WERI-Rb-1 (cell line): ENCODE results near the gene NCS1.

ENCODE experiments used
- DNase-seq: peaks from one replicate; pipeline ENCODE4 v3.0.0-alpha.2; 2020
- H3K27ac ChIP-seq: fragments of 250-450 bp; sonication (Bioruptor Pico); 2 replicates; pipeline ENCODE4 v1.5.1; 2020; ENCODE audit warnings: mild to moderate bottlenecking, moderate library complexity
- H3K27me3 ChIP-seq: fragments of 250-450 bp; sonication (Bioruptor Pico); 2 replicates; pipeline ENCODE4 v1.5.1; 2021; ENCODE audit warnings: mild to moderate bottlenecking, low read depth, moderate library complexity; ENCODE audit not compliant: insufficient read depth, severe bottlenecking
- H3K36me3 ChIP-seq: fragments of 250-450 bp; sonication (Bioruptor Pico); 2 replicates; pipeline ENCODE4 v1.5.1; 2020; ENCODE audit warnings: mild to moderate bottlenecking, moderate library complexity
- H3K4me3 ChIP-seq: 2 replicates; pipeline ENCODE4 v1.5.1; 2011; ENCODE audit warnings: low read depth, mild to moderate bottlenecking, control low read depth, low read length
- H3K9me3 ChIP-seq: fragments of 250-450 bp; sonication (Bioruptor Pico); 2 replicates; pipeline ENCODE4 v1.5.1; 2021; ENCODE audit warnings: mild to moderate bottlenecking, moderate library complexity; ENCODE audit not compliant: severe bottlenecking
- CTCF ChIP-seq: IDR thresholded peaks from 2 replicates; pipeline ENCODE4 v1.5.1; 2011; ENCODE audit warnings: low read depth, mild to moderate bottlenecking, control low read depth, inconsistent platforms, low read length

NCS1 gene

GRCh38 chr9:130187523-130187846, 15.3 kb downstream of the NCS1 start:
- no peak for DNase-seq
- no peak for TF ChIP-seq CTCF
- no peaks in the 10 kb centered on the region for H3K9me3 ChIP-seq
- peaks cover 34% of the 10 kb centered on the region for H3K36me3 ChIP-seq
- H3K27ac ChIP-seq = no peak overlapping the region; the same call in none of the 2 replicates
- no peak overlapping the region for H3K4me3 ChIP-seq
- H3K27me3 ChIP-seq = no peaks in the 10 kb centered on the region

- no peak for TF ChIP-seq CTCF
- no peaks in the 10 kb centered on the region for H3K27me3 ChIP-seq
Measured at GRCh38 chr9:130188860-130189481, 16.8 kb downstream of the NCS1 start.

GRCh38 chr9:130189840-130190239, 17.6 kb downstream of the NCS1 start:
- DNase-seq = no peak
- no peak for TF ChIP-seq CTCF
- no peak overlapping the region for H3K4me3 ChIP-seq
- H3K36me3 ChIP-seq = peaks cover 22% of the 10 kb centered on the region
- H3K27ac ChIP-seq = no peak overlapping the region
- H3K9me3 ChIP-seq = no peaks in the 10 kb centered on the region
- no peaks in the 10 kb centered on the region for H3K27me3 ChIP-seq

More at GRCh38 chr9:130188860-130189481, 16.8 kb downstream of the NCS1 start:
- DNase-seq = no peak
- no peak overlapping the region for H3K4me3 ChIP-seq
- H3K27ac ChIP-seq = no peak overlapping the region
- peaks cover 28% of the 10 kb centered on the region for H3K36me3 ChIP-seq
- H3K9me3 ChIP-seq = no peaks in the 10 kb centered on the region

GRCh38 chr9:130191068-130191748, 19.0 kb downstream of the NCS1 start:
- H3K4me3 ChIP-seq = no peak overlapping the region
- peaks cover 9% of the 10 kb centered on the region for H3K36me3 ChIP-seq
- H3K27ac ChIP-seq = no peak overlapping the region
- no peak for DNase-seq
- no peak for TF ChIP-seq CTCF
- H3K9me3 ChIP-seq = no peaks in the 10 kb centered on the region
- no peaks in the 10 kb centered on the region for H3K27me3 ChIP-seq

- H3K36me3 ChIP-seq = peaks cover 9% of the 10 kb centered on the region
- H3K9me3 ChIP-seq = no peaks in the 10 kb centered on the region
- H3K4me3 ChIP-seq = no peak overlapping the region
- TF ChIP-seq CTCF = no peak
- H3K27me3 ChIP-seq = no peaks in the 10 kb centered on the region
- DNase-seq = no peak
- H3K27ac ChIP-seq = no peak overlapping the region
Measured at GRCh38 chr9:130191749-130192120, 19.5 kb downstream of the NCS1 start.
